DND-41 (cell line): Measurements from ENCODE around the gene CNTN5.

Experiments
- ATAC-seq: fragments of 200-7000 bp; cut with Tn5 transposase; 3 replicates; pipeline ENCODE4 v1.9.1; 2021; ENCODE audit warnings: low read depth; ENCODE audit not compliant: insufficient read depth
- DNase-seq: peaks from one replicate; pipeline ENCODE4 v3.0.0-alpha.2; 2020
- H2AFZ ChIP-seq: 2 replicates; pipeline ENCODE4 v1.6.0; 2012; ENCODE audit warnings: low read depth, low read length
- H3K27ac ChIP-seq: 2 replicates; pipeline ENCODE4 v1.5.1; 2012; ENCODE audit warnings: low read length, inconsistent platforms
- H3K27me3 ChIP-seq: fragments of 200-600 bp; sonication (generic); 2 replicates; pipeline ENCODE4 v1.6.0; 2012; ENCODE audit warnings: low read length, mild to moderate bottlenecking, inconsistent platforms; ENCODE audit not compliant: insufficient read depth, poor library complexity
- H3K36me3 ChIP-seq: 2 replicates; pipeline ENCODE4 v1.5.1; 2012; ENCODE audit warnings: low read length, inconsistent platforms; ENCODE audit not compliant: insufficient read depth
- H3K4me1 ChIP-seq: 2 replicates; pipeline ENCODE4 v1.5.1; 2012; ENCODE audit warnings: mild to moderate bottlenecking, low read length; ENCODE audit not compliant: insufficient read depth
- H3K4me2 ChIP-seq: 2 replicates; pipeline ENCODE4 v1.6.0; 2012; ENCODE audit warnings: mild to moderate bottlenecking, moderate library complexity, low read length, inconsistent platforms; ENCODE audit not compliant: insufficient read depth
- H3K4me3 ChIP-seq, 2 experiments: fragments of 200-600 bp in 1 of 2; shearing (Covaris generic) in 1 of 2; 2 replicates each; pipeline ENCODE4 v1.5.1; 2012 to 2016; ENCODE audit warnings: inconsistent platforms in 2 of 2, low read length in 2 of 2, mild to moderate bottlenecking in 2 of 2, low read depth in 1 of 2, moderate library complexity in 1 of 2
- H3K79me2 ChIP-seq: 2 replicates; pipeline ENCODE4 v1.6.0; 2012; ENCODE audit warnings: low read length, inconsistent platforms; ENCODE audit not compliant: insufficient read depth
- H3K9ac ChIP-seq: 2 replicates; pipeline ENCODE4 v1.6.0; 2012; ENCODE audit warnings: low read depth, mild to moderate bottlenecking, inconsistent platforms, low read length, moderate library complexity
- H3K9me3 ChIP-seq: 2 replicates; pipeline ENCODE4 v1.5.1; 2012; ENCODE audit warnings: low read length, moderate library complexity, mild to moderate bottlenecking, inconsistent platforms; ENCODE audit not compliant: insufficient read depth, severe bottlenecking
- H4K20me1 ChIP-seq: 2 replicates; pipeline ENCODE4 v1.6.0; 2012; ENCODE audit warnings: low read length; ENCODE audit not compliant: insufficient read depth
- EZH2 ChIP-seq: IDR thresholded peaks from 3 replicates; pipeline ENCODE4 v1.6.1; 2012; ENCODE audit warnings: borderline replicate concordance, low read depth, mild to moderate bottlenecking, moderate library complexity, low read length, inconsistent platforms; ENCODE audit not compliant: severe bottlenecking
- TF ChIP-seq, protein P1 (sequence below): IDR thresholded peaks from 2 replicates; pipeline ENCODE4 v1.5.1; 2012; ENCODE audit warnings: borderline replicate concordance, low read length, moderate library complexity, mild to moderate bottlenecking; ENCODE audit not compliant: poor library complexity, severe bottlenecking; ENCODE audit errors: extremely low read depth

Gene CNTN5

DNA sequence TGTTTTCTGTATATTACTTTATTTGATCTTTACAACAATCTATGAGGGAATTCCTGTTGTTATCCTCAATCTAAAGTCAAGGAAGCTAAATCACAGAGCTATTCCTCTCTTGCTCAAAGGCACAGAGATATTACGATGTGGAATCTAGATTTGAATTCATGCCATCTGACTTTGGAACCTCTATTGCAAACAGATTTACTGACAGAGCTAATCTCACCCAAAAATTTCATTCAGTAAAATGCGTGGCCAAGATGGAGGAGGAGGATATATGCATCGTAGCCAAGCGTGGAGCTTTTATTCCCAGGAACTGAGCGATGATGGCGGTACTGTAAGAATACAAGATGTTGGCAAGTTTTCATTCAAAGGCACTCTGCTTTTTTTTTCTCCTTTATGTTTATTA is 791.8 kb downstream of the CNTN5 start:
- H4K20me1 ChIP-seq, result no peaks in the 10 kb centered on the region
- no peaks in the 10 kb centered on the region for H3K79me2 ChIP-seq
- no peaks in the 10 kb centered on the region for H3K36me3 ChIP-seq
- no peak overlapping the region for H3K9ac ChIP-seq
- no peak overlapping the region for H3K4me2 ChIP-seq
- H3K9me3 ChIP-seq, result no peaks in the 10 kb centered on the region
- H3K27me3 ChIP-seq, result no peaks in the 10 kb centered on the region
- ATAC-seq, result no peak
- no peak overlapping the region for H3K27ac ChIP-seq
- TF ChIP-seq, protein P1, sequence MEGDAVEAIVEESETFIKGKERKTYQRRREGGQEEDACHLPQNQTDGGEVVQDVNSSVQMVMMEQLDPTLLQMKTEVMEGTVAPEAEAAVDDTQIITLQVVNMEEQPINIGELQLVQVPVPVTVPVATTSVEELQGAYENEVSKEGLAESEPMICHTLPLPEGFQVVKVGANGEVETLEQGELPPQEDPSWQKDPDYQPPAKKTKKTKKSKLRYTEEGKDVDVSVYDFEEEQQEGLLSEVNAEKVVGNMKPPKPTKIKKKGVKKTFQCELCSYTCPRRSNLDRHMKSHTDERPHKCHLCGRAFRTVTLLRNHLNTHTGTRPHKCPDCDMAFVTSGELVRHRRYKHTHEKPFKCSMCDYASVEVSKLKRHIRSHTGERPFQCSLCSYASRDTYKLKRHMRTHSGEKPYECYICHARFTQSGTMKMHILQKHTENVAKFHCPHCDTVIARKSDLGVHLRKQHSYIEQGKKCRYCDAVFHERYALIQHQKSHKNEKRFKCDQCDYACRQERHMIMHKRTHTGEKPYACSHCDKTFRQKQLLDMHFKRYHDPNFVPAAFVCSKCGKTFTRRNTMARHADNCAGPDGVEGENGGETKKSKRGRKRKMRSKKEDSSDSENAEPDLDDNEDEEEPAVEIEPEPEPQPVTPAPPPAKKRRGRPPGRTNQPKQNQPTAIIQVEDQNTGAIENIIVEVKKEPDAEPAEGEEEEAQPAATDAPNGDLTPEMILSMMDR, result no peak
- no peak for TF ChIP-seq EZH2
- H3K4me1 ChIP-seq, result no peaks in the 10 kb centered on the region
- H3K4me3 ChIP-seq, result no peak overlapping the region
- H2AFZ ChIP-seq, result no peak overlapping the region
- DNase-seq, result no peak

DNA sequence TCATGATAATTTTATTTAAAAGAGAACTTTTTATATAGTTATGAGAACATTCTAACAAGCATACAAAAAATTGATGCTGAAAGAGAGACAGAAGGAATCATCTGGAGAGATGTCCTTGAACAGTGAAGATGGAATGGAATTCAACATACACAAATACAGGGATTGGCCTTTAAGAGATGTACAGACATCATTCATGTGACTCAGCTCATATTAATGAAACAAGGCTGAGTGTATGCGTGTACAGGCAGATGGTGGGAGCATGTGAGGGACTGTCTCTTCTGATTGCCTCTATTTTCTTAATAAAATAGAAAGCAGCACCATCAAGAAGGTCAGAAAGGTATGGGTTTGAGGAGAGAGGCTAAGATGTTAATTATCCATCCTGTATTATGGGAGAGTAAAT is 793.3 kb downstream of the CNTN5 start:
- TF ChIP-seq EZH2, result no peak
- TF ChIP-seq, protein P1, result no peak
- Histone ChIP-seq H4K20me1 (no peaks in the 10 kb centered on the region), H3K4me3 (no peak overlapping the region), H3K27me3 (no peaks in the 10 kb centered on the region), H3K4me1 (no peaks in the 10 kb centered on the region), H3K4me2 (no peak overlapping the region), H2AFZ (no peak overlapping the region), H3K36me3 (no peaks in the 10 kb centered on the region), H3K9ac (no peak overlapping the region), H3K79me2 (no peaks in the 10 kb centered on the region), H3K27ac (no peak overlapping the region), H3K9me3 (no peaks in the 10 kb centered on the region)
- ATAC-seq (no peak), DNase-seq (no peak)

DNA sequence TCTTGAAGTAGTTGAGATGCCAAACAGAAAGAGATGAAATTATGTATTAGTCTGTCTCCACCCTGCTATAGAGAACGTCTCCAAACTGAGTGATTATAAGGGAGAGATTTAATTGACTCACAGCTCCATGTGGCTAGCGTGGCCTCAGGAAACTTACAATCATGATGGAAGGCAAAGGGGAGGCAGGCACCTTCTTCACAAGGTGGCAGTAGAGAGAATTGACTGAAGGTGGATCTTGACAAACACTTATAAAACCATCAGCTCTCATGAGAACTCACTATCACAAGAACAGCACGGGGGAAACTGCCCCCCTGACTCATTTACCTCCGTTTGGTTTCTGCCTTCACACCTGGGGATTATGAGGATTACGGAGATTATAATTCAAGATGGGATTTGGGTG is 794.0 kb downstream of the CNTN5 start:
- Histone ChIP-seq H3K9ac (no peak overlapping the region), H3K4me3 (no peak overlapping the region), H3K79me2 (no peaks in the 10 kb centered on the region), H3K4me1 (no peaks in the 10 kb centered on the region), H3K27me3 (no peaks in the 10 kb centered on the region), H3K27ac (no peak overlapping the region), H3K4me2 (no peak overlapping the region), H3K36me3 (no peaks in the 10 kb centered on the region), H3K9me3 (no peaks in the 10 kb centered on the region), H4K20me1 (no peaks in the 10 kb centered on the region), H2AFZ (no peak overlapping the region)
- DNase-seq, result no peak
- TF ChIP-seq, protein P1, result no peak
- TF ChIP-seq EZH2, result no peak
- ATAC-seq, result no peak

DNA sequence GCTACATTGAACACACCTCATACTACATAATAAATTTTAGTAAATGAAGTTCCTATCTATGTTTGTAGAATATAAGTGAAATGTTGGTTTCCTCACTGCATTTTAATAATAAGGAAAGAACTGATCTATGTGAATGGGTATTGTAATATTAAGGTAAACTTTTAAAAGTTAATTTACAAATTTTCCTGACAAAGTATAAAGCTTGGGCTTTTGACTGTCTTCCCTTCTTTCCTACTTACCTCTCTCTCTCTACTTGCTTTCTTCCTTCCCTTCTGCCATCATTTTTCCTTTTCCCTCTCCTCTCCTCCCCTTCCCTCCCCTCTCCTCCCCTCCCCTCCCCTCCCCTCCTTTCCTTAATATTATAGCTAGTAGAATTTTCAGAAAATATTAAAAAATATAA is 798.2 kb downstream of the CNTN5 start:
- Histone ChIP-seq H3K79me2 (no peaks in the 10 kb centered on the region), H3K4me2 (no peak overlapping the region), H2AFZ (no peak overlapping the region), H3K9me3 (no peaks in the 10 kb centered on the region), H3K27ac (no peak overlapping the region), H3K27me3 (no peaks in the 10 kb centered on the region), H4K20me1 (no peaks in the 10 kb centered on the region), H3K4me3 (no peak overlapping the region), H3K36me3 (no peaks in the 10 kb centered on the region), H3K9ac (no peak overlapping the region), H3K4me1 (no peaks in the 10 kb centered on the region)
- no peak for TF ChIP-seq EZH2
- TF ChIP-seq, protein P1, result no peak
- DNase-seq (no peak), ATAC-seq (no peak)
